KG1 (cell line): Measurements from ENCODE around the gene CCDC154.
"Not testable (repeated sequence)": the region's sequence is repeated elsewhere in the genome, so short reads cannot be mapped to it uniquely, and the experiment has no call there.

Source experiments
- DNase-seq: peaks from one replicate; lab custom pipeline; 2025; lab: John Stamatoyannopoulos, UW

The CCDC154 gene

GRCh38 chr16:1453316-1453715 lies 9.0 kb upstream of the CCDC154 start:
- no peak for DNase-seq

DNA sequence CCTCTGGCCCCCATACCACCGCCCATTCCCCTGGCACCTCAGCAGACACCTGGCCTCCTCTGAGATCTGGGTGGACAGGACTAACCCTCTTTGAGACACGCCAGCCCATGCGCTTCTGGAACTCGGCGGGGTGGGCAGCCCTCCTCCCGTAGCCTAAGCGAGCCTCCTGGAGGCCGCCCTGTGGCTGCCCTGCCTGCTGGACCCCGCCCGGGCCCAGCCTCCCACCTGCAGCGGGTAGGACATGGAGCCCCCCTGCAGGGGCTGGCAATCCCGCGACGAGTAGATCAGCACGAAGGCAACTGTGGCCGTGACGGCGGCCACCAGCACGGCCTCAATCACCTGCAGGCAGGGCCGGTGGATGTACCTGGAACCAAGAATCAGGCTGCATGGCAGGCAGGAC lies 8.2 kb upstream of the CCDC154 start:
- no peak for DNase-seq

DNA sequence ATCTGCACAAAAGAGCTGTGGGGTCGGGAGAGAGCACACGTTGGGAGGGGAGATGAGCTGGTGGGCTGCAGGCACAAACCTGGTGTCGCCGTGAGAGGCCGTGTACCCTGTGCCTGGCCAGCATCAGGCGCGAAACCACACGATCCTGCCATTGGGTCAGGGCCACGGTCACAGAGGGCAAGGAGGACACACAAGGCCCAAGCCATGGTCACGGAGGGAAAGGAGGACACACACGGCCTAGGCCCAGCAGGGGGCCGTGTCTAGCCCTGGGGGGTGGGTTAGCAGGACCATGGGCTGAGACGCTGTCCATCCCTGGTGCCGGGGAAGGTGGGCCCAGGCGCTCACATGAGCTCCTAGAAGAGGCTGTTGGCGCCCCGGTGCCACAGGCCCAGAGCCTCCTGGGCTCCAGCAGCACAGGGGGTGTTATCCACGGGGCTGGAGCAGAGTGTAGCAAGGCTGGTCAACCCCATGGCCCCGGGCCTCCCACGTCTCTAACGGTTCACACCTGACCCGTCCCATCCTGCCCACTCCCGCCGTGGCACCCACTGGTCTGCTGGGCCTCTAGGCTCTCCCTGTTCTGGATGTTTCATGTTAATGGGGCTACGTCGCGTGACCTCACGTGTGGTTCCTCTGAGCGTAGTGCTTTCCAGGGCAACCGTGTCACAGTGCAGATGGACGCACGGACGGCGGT lies 7.5 kb upstream of the CCDC154 start:
- no peak for DNase-seq

- DNase-seq: no peak
Observed at GRCh38 chr16:1450841-1451240, 6.5 kb upstream of the CCDC154 start.

DNA sequence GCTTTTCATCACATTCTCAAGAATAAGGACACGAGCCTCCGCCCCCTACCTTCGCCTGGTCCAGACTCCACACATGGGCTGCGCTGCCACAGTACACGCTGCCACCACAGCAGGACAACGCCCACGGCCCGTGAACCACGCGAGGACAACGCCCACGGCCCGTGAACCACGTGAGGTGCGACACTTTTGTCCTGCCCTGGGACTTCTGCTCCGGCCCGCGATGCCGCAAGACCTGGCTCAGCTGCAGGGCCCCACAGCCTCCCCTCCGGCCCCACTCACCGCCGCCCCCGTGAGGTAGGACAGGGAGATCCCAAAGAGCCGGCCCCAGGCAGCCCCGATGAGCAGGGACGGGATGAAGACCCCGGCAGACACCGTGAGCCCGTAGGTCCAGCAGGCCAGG lies 5.9 kb upstream of the CCDC154 start:
- DNase-seq: no peak

DNA sequence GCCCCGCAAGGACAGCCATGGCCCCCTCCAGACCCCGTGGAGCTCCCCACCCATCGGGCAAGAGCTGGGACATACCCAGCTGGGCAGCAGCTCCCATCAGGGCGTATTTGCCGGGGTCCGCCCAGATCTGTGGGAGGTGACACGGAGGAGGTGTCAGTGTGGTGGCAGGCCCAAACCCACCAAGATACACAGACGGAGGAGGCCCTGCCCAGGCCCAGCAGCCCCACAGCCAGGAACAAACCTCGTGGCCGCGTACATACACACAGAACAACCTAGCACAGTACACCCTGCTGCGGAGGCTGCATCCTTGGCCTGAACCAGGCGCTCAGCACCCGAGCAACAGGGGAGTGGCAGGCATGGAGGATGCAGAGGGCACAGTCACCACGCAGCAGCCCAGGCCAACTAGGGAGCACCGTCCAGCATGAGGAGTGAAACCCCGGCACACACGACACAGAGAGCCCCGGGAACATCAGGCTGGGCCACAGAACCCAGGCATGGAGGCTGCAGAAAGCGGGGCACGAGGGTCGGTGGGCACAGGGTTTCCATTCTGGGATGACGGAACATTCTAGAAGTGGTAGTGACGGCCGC lies 4.9 kb upstream of the CCDC154 start:
- DNase-seq: no peak

DNA sequence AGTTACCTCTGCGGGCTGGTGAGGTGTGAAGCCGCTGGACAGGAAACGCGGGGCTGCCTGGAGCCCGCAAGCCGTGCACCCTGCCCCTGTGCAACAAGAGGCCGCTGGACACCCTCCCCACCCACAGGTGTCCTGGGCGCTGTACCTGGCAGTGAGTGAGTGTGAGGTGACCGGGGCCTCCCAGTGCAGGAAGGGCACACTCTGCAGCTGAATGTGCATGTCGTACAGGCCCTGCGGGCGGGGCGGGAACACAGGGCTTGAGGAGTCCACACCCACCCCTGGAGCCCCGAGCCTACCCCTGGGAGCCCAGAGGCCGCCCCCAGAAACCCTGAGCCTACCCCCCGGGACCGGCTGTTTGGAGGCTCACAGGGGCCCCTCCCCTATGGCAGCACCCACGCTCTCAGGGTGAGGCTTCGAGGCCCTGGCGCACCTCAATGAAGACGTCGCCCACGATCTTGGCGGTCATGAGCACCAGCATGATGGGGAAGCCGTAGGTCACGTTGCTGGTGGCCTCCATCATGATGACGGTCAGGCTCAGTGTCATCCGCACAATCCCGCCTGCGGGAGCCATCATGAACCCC lies 4.3 kb upstream of the CCDC154 start:
- no peak for DNase-seq

DNA sequence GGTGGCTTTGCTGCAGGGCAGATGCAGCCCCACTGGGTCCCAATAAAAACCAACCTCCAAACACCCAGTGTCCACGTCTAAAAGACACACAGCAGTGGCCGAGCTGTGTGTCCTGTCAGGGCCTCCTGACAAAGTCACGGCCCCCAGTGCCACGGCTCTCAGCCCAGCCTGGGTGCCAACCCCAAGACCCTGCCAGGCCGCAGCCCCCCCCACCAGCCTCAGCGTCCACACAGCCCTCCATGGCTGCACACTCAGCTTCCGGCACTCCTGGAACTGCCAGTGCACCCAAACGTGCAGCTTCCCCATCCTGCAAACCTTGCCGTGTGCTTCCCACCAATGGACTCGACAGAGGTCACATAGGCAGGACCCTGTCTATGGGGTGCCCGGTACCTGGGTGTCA lies 3.6 kb upstream of the CCDC154 start:
- DNase-seq: no peak

GRCh38 chr16:1446296-1447080 lies 2.1 kb upstream of the CCDC154 start:
- DNase-seq: no peak

GRCh38 chr16:1445518-1446203 lies 1.3 kb upstream of the CCDC154 start:
- no peak for DNase-seq

GRCh38 chr16:1444730-1445517 lies 568 bp upstream of the CCDC154 start:
- no peak for DNase-seq

- no peak for DNase-seq
Observed at GRCh38 chr16:1443403-1443973, 868 bp downstream of the CCDC154 start.

GRCh38 chr16:1442697-1443096 lies 1.7 kb downstream of the CCDC154 start:
- no peak for DNase-seq

DNA sequence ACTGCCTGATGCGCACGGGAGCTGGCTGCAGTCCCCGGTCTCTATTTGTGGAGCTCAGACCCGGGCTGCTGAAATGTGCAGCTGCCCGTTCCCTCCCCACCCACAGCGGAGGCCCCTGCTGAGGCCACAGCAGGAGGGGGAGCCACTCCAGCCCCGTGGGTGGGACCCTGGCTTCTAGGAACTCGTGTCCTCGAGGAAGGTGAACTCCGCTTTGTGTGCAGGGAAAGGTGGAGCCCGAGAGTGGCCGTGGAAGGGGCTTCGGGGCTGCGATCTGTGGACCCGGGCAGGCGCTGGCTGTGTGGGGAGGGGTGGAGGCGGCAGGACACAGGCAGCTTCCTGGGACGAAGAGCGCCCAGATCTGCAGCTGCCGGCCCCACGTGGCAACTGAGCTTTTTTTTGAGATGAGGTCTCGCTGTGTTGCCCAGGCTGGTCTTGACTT lies 2.9 kb downstream of the CCDC154 start:
- DNase-seq: no peak

DNA sequence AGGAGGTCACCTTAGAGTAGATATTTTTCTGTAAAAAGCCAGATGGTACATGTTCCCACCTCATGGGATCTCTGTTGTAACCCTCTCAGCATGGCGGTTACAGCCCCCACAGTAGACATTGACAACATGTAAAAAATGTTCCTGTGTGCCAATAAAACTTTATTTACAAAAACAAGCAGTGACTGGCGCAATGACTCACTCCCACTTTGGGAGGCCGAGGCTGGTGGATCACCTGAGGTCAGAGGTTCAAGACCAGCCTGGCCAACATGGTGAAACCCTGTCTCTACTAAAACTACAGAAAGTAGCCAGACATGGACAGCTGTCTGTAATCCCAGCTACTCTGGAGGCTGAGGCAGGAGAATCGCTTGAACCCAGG lies 4.7 kb downstream of the CCDC154 start:
- DNase-seq: not testable (repeated sequence)

GRCh38 chr16:1439058-1439698 lies 5.2 kb downstream of the CCDC154 start:
- no peak for DNase-seq

DNA sequence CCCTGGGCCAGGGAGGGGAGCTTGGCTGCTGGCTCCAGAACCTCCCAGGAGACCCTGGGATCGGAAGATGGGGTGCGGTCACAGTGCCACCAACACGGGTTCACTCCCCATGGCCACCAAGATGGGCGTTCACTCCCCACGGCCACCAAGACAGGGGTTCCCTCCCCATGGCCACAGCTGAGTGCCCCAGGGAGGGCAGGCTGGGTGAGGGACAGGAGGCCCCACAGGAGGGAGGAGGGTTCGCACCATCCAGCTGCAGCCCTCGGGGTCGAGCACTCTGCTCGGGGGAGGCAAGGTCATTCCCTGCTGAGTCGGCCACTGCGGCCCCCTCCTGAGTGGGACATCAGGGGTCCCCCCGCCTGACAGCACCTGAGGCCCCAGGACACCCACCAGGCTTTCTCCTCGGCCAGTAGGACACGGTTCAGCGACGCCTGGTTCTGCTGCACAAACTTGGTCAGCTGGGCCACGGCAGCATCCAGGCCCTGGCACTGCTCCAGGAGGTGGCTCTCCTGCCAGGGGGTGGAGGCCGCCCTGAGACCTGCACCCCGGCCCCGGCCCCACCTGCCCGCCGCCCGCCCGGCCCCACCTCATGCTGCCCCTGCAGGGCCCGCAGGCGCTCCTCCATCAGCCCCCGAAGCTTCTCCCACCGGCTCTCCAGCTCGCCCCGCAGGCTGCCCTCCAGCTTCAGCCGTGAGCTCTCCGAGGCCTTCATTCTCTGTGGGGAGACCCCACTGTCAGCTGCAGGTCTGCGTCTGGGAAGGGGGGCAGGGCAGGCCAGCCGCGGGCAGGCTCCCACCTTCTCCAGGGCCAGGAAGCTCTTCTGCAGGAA lies 5.9 kb downstream of the CCDC154 start:
- DNase-seq: no peak

DNA sequence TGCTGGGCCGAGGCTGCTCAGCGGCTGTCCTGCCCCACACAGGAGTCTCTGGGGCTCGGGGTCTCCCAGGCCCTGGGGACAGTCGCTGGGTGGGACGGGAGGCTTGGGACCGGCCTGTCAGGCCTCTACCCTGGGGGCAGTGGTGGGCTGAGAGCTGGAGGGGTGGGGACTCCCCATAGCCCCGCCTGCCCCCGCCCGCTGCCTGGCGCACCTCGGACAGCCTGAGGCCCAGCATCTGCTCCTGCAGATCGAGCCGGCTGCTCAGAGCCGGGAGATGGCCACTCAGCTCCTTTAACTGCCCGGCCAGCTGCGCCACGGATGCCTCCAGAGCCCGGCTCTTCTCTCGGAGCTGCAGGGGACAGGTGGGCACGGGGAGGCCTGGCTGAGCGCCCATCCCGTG lies 6.8 kb downstream of the CCDC154 start:
- DNase-seq: no peak

DNA sequence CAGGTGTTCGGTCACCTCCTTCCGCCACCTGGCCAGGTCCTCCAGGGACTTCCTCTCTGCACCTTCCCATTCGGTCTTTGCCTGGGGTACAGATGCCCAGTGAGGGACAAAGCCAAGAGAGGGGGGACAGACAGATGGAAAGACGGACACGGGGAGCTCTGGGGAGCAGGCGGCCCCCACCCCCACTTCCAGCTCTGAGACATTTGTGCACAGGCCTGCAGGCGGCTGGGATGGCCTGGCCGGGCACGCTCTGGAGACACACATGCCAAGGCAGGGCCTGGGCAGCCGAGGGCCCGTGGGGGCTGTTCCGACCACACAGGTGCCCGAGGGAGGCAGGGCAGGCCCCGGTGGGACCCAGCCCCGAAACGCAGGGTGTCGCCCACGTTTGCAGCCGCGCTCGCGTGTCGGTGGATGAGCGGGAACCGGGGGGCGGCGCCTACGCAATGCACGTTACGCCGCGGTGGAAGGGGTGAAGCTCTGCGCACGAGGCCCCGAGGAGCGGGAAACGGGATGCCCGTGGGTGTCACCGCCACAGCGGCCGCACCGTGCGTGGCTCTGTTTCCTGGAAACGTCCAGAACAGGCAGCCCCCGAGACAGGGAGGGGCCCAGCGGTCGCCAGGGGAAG lies 7.5 kb downstream of the CCDC154 start:
- no peak for DNase-seq
